HCT116 (cell line): ENCODE data around the gene CELF2.

ENCODE experiments used
- ATF3 ChIP-seq: IDR thresholded peaks from 2 replicates; pipeline ENCODE4 v1.6.1; 2012
- CBX3 ChIP-seq: IDR thresholded peaks from 2 replicates; pipeline ENCODE4 v1.6.1; 2012; ENCODE audit warnings: low read depth
- CTCF ChIP-seq, 3 experiments: fragments of 200-600 bp in 1 of 3; sonication (generic) in 1 of 3; IDR thresholded peaks in 2 of 3; conservative IDR thresholded peaks in 1 of 3; 2 replicates each; pipeline ENCODE4 v1.5.1; 2012 to 2017; ENCODE audit warnings: low read depth in 2 of 3, low read length in 2 of 3, antibody characterized with exemption in 1 of 3, borderline replicate concordance in 1 of 3, control low read depth in 1 of 3, mild to moderate bottlenecking in 1 of 3, mixed read lengths in 1 of 3, mixed run types in 1 of 3, moderate library complexity in 1 of 3; ENCODE audit not compliant: insufficient read depth in 1 of 3
- EZH2 ChIP-seq: fragments of 200-600 bp; sonication (generic); IDR thresholded peaks from 2 replicates; pipeline ENCODE4 v1.6.1; 2017; ENCODE audit warnings: antibody characterized with exemption, mixed run types
- EZH2phosphoT487 ChIP-seq: fragments of 200-600 bp; IDR thresholded peaks from 2 replicates; pipeline ENCODE4 v1.6.1; 2018; ENCODE audit warnings: antibody characterized with exemption, borderline replicate concordance
- JUND ChIP-seq: IDR thresholded peaks from 2 replicates; pipeline ENCODE4 v1.6.1; 2012
- POLR2A ChIP-seq: IDR thresholded peaks from 2 replicates; pipeline ENCODE4 v1.7.0; 2011; ENCODE audit warnings: borderline replicate concordance; ENCODE audit not compliant: insufficient read depth, insufficient read length; ENCODE audit errors: extremely low read depth
- POLR2AphosphoS5 ChIP-seq: IDR thresholded peaks from 2 replicates; pipeline ENCODE4 v1.6.1; 2011; ENCODE audit warnings: mild to moderate bottlenecking, low read depth, low read length, moderate library complexity
- SP1 ChIP-seq: IDR thresholded peaks from 2 replicates; pipeline ENCODE4 v1.6.1; 2012; ENCODE audit warnings: low read depth
- YY1 ChIP-seq: IDR thresholded peaks from 2 replicates; pipeline ENCODE4 v1.6.1; 2011; ENCODE audit warnings: low read length, low read depth, moderate library complexity, mild to moderate bottlenecking; ENCODE audit not compliant: insufficient replicate concordance; ENCODE audit errors: extremely low read depth
- TF ChIP-seq, protein P1 (sequence below): IDR thresholded peaks from 2 replicates; pipeline ENCODE4 v1.6.1; 2012; ENCODE audit warnings: low read depth

DNA sequence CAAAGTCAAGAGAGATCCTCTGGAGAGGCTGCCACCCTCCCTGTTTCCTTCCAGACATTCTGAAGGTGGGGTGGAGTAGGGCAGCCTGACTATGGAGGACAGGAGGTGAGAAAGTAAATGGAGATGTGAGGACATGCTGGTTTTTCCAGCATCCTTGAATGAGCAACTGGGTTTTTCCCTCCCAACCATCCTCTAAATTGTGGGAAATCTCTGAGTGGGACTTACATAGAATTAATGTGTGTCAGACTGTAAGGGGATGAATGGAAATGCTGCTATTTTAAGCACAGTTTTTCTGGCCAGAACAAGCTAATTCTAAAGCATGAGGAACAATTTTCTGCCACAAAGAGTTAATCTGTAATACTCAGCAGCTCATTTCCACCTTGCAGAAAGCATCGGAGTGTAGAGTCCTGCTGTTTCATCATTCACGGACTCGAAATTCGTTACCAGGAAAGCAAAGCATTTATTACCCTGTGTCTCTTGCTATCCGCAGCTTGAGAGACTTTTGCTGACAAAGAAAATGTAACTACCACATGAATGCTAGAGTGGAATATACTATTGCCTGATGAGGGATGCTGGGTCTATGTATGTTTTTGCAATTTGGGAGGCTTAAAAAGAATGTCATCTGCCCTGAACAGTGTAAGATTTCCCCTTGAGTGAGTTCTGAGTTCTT lies 213.0 kb downstream of the CELF2 start:
- TF ChIP-seq JUND (no peak), ATF3 (no peak), CTCF (IDR thresholded peaks at IDR 0.05 in 2 of 3, conservative IDR thresholded peaks at IDR 0.05 in 1 of 3; ENCODE audit: borderline replicate concordance in 1 of 3, insufficient read depth in 1 of 3, low read depth in 2 of 3, low read length in 2 of 3) (no peak), POLR2A (no peak), EZH2 (no peak), SP1 (no peak), CBX3 (no peak), YY1 (no peak), POLR2AphosphoS5 (no peak), EZH2phosphoT487 (no peak)
- TF ChIP-seq, protein P1, sequence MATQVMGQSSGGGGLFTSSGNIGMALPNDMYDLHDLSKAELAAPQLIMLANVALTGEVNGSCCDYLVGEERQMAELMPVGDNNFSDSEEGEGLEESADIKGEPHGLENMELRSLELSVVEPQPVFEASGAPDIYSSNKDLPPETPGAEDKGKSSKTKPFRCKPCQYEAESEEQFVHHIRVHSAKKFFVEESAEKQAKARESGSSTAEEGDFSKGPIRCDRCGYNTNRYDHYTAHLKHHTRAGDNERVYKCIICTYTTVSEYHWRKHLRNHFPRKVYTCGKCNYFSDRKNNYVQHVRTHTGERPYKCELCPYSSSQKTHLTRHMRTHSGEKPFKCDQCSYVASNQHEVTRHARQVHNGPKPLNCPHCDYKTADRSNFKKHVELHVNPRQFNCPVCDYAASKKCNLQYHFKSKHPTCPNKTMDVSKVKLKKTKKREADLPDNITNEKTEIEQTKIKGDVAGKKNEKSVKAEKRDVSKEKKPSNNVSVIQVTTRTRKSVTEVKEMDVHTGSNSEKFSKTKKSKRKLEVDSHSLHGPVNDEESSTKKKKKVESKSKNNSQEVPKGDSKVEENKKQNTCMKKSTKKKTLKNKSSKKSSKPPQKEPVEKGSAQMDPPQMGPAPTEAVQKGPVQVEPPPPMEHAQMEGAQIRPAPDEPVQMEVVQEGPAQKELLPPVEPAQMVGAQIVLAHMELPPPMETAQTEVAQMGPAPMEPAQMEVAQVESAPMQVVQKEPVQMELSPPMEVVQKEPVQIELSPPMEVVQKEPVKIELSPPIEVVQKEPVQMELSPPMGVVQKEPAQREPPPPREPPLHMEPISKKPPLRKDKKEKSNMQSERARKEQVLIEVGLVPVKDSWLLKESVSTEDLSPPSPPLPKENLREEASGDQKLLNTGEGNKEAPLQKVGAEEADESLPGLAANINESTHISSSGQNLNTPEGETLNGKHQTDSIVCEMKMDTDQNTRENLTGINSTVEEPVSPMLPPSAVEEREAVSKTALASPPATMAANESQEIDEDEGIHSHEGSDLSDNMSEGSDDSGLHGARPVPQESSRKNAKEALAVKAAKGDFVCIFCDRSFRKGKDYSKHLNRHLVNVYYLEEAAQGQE = no peak
